ENCODE results near the gene RBMS1. TPM values are rescaled to one million over a fixed set of nuclear protein-coding genes. Genes with fewer than 3 reads are reported as not detected.

Gene RBMS1
- total and polyA plus RNA-seq, 7 donors = 4.4 to 91.8 (median 69.2) TPM

- intact Hi-C loops (cut with DNase I) = no loop called here
- DNase-seq = no peak
- H3K27ac ChIP-seq = no peak overlapping the region
- no peaks in the 10 kb centered on the region for H3K9me3 ChIP-seq
- no peaks in the 10 kb centered on the region for H3K36me3 ChIP-seq
- no peak overlapping the region for H3K4me3 ChIP-seq
- peaks cover 0 to 4% (median 0%) of the 10 kb centered on the region in 4 donors for H3K4me1 ChIP-seq
- TF ChIP-seq CTCF (IDR thresholded peaks at IDR 0.05) = no peak
- no peak for TF ChIP-seq POLR2A (IDR thresholded peaks at IDR 0.05)
- no peak for TF ChIP-seq EP300 (IDR thresholded peaks at IDR 0.05)
- TF ChIP-seq POLR2AphosphoS5 (IDR thresholded peaks at IDR 0.05) = no peak
- WGBS, 2 donors = 81 to 90% methylated on average over 2 of the region's 2 CpGs
- no peaks in the 10 kb centered on the region for H3K27me3 ChIP-seq
Measured at GRCh38 chr2:160258492-160258805, 235.2 kb downstream of the RBMS1 start.

DNA sequence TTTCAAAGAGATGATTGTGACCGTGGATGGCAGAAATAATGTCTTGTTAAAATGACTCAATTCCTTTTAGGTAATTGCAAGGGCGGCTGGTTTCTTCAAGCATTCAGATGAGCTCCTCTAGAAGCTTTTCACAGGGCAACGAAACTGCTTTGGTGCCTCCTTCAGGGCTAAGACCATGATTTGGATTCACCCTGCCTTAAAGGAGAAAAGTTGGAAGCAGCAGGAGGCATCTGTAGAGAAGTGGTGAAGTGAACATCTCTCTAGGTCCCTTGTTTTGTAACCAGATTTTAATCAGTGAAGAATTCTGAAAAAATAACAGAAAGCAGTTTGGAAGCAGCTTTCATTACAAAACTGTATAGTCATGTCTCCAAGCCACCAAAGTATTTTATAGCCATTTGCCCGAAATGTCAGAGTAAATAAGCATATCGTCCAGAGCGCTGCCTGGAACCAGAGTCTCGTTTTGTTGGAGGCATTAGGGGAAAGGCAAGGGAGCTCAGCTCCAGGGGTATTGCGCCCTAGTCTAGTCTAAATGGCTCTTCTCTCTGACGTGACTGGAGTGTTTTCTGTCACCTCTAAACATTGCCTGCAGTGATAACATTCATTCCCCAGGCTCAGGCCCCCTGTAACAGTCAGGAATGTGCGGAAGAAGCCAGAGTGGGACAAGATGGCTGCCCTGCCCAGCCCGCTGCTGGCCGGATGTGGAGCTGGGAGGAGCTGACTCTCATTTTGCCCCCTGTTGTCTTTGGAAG lies 235.7 kb downstream of the RBMS1 start:
- Histone ChIP-seq H3K27me3 (no peaks in the 10 kb centered on the region), H3K4me1 (peaks cover 0 to 4% (median under 1%) of the 10 kb centered on the region in 4 donors), H3K27ac (no peak overlapping the region), H3K9me3 (no peaks in the 10 kb centered on the region), H3K36me3 (no peaks in the 10 kb centered on the region), H3K4me3 (no peak overlapping the region)
- TF ChIP-seq POLR2AphosphoS5 (IDR thresholded peaks at IDR 0.05) = no peak
- no peak for TF ChIP-seq CTCF (IDR thresholded peaks at IDR 0.05)
- TF ChIP-seq POLR2A (IDR thresholded peaks at IDR 0.05) = no peak
- TF ChIP-seq EP300 (IDR thresholded peaks at IDR 0.05) = no peak
- intact Hi-C loops (cut with DNase I) = no loop called here
- WGBS, 2 donors = 84 to 89% methylated on average over 12 of the region's 12 CpGs
- DNase-seq = no peak

GRCh38 chr2:160257041-160257742 lies 236.4 kb downstream of the RBMS1 start:
- Histone ChIP-seq H3K9me3 (no peaks in the 10 kb centered on the region), H3K27ac (no peak overlapping the region), H3K4me3 (no peak overlapping the region), H3K4me1 (peaks cover 0 to 8% (median 4%) of the 10 kb centered on the region in 4 donors), H3K36me3 (no peaks in the 10 kb centered on the region), H3K27me3 (no peaks in the 10 kb centered on the region)
- WGBS, 2 donors = 19 to 68% methylated on average over 6 of the region's 6 CpGs
- TF ChIP-seq POLR2A (IDR thresholded peaks at IDR 0.05) = no peak
- intact Hi-C loops (cut with DNase I) = no loop called here
- no peak for DNase-seq

DNA sequence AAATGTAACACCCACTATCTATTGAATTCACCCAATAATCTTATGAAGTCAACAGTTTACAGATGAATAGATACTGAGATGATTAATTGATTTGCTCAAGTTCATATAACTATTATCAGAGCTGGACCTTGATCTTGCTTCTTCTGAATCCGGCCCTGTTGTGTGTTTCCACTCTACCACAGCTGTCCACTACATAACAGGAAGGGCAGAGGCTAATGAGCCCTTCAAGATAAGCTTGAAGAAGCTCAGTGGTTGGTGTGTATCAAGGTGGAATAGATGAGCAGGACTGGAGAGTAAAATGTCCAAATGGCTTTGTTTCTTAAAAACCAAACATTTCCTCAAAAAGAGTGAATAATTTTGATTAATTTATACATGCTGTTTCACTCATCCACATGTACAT lies 237.1 kb downstream of the RBMS1 start:
- Histone ChIP-seq H3K4me3 (no peak overlapping the region), H3K27me3 (no peaks in the 10 kb centered on the region), H3K27ac (no peak overlapping the region), H3K36me3 (no peaks in the 10 kb centered on the region), H3K4me1 (peaks cover 0 to 15% (median 6%) of the 10 kb centered on the region in 4 donors), H3K9me3 (no peaks in the 10 kb centered on the region)
- DNase-seq = no peak
- intact Hi-C loops (cut with DNase I) = no loop called here
- WGBS, 2 donors = 20 to 70% methylated on average over 1 of the region's 1 CpG
- TF ChIP-seq POLR2AphosphoS5 (IDR thresholded peaks at IDR 0.05) (no peak), POLR2A (IDR thresholded peaks at IDR 0.05) (no peak), CTCF (IDR thresholded peaks at IDR 0.05) (no peak), EP300 (IDR thresholded peaks at IDR 0.05) (no peak)

- peaks cover 0 to 15% (median 6%) of the 10 kb centered on the region in 4 donors for H3K4me1 ChIP-seq
- H3K27ac ChIP-seq = no peak overlapping the region
- no peak overlapping the region for H3K4me3 ChIP-seq
- no peak for DNase-seq
- H3K9me3 ChIP-seq = no peaks in the 10 kb centered on the region
- no peaks in the 10 kb centered on the region for H3K36me3 ChIP-seq
- intact Hi-C loops (cut with DNase I) = no loop called here
- TF ChIP-seq EP300 (IDR thresholded peaks at IDR 0.05) (no peak), CTCF (IDR thresholded peaks at IDR 0.05) (no peak), POLR2AphosphoS5 (IDR thresholded peaks at IDR 0.05) (no peak), POLR2A (IDR thresholded peaks at IDR 0.05) (no peak)
- no peaks in the 10 kb centered on the region for H3K27me3 ChIP-seq
- WGBS, 2 donors = 96 to 98% methylated on average over 1 of the region's 1 CpG
Measured at GRCh38 chr2:160255408-160255807, 238.2 kb downstream of the RBMS1 start.

Measured in sigmoid colon (tissue), 7 donors.